H1 (cell line): ENCODE measurements around the gene SSR2.

Experiments
- EP300 ChIP-seq, 2 experiments: IDR thresholded peaks; 1 replicate in 1 of 2; 2 replicates in 1 of 2; pipeline ENCODE4 v1.6.1; 2011 to 2012; ENCODE audit warnings: low read depth in 2 of 2, low read length in 2 of 2, mild to moderate bottlenecking in 2 of 2, borderline replicate concordance in 1 of 2, inconsistent platforms in 1 of 2, moderate library complexity in 1 of 2
- JUN ChIP-seq: IDR thresholded peaks from 2 replicates; pipeline ENCODE4 v1.6.1; 2011; ENCODE audit warnings: low read depth, mild to moderate bottlenecking, improper control_type of control experiment, low read length
- JUND ChIP-seq: IDR thresholded peaks from 2 replicates; pipeline ENCODE4 v1.6.1; 2011; ENCODE audit warnings: mild to moderate bottlenecking, improper control_type of control experiment, low read length
- POLR2A ChIP-seq, 2 experiments: IDR thresholded peaks; 1 replicate in 1 of 2; 2 replicates in 1 of 2; pipeline ENCODE4 v1.6.1; 2011; ENCODE audit warnings: low read depth in 2 of 2, low read length in 2 of 2, mild to moderate bottlenecking in 2 of 2; ENCODE audit errors: control extremely low read depth in 1 of 2
- SRF ChIP-seq: IDR thresholded peaks from 2 replicates; pipeline ENCODE4 v1.6.1; 2011; ENCODE audit warnings: mild to moderate bottlenecking, low read depth, low read length, moderate library complexity
- TEAD4 ChIP-seq: IDR thresholded peaks from 2 replicates; pipeline ENCODE4 v1.6.1; 2012; ENCODE audit warnings: low read depth, low read length, inconsistent platforms, mixed read lengths
- TF ChIP-seq, protein P1 (sequence below), 3 experiments: IDR thresholded peaks; 1 replicate in 2 of 3; 2 replicates in 1 of 3; pipeline versions ENCODE4 v1.5.1 to v1.6.1; 2011; ENCODE audit warnings: low read length in 3 of 3, mild to moderate bottlenecking in 3 of 3, inconsistent platforms in 2 of 3, low read depth in 1 of 3, moderate library complexity in 1 of 3; ENCODE audit not compliant: insufficient read depth in 1 of 3; ENCODE audit errors: control extremely low read depth in 1 of 3

DNA sequence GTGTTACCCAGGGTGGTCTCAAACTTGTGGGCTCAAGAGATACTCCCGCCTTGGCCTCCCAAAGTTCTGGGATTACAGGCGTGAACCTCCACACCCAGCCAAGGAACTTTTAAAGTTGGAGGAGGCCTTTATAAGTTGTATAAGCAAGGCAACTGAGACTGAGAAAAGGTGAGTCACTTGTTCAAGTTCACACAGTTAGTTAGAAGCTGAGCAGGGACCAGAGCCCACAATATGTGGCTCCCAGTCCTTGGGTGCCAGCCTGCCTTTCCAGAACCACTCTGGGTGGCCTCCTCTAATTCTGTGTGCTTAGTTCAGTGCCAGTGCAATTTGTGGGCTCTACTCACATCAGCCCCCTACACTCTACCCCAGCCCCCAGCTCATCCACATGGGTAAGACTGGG lies 43.9 kb upstream of the SSR2 start:
- no peak for TF ChIP-seq EP300 (IDR thresholded peaks at IDR 0.05; ENCODE audit: borderline replicate concordance in 1 of 2, low read depth in 2 of 2, low read length in 2 of 2)
- TF ChIP-seq SRF, result no peak
- TF ChIP-seq JUN, result no peak
- no peak for TF ChIP-seq POLR2A (IDR thresholded peaks at IDR 0.05; ENCODE audit: control extremely low read depth in 1 of 2, low read depth in 2 of 2, low read length in 2 of 2)
- TF ChIP-seq, protein P1, sequence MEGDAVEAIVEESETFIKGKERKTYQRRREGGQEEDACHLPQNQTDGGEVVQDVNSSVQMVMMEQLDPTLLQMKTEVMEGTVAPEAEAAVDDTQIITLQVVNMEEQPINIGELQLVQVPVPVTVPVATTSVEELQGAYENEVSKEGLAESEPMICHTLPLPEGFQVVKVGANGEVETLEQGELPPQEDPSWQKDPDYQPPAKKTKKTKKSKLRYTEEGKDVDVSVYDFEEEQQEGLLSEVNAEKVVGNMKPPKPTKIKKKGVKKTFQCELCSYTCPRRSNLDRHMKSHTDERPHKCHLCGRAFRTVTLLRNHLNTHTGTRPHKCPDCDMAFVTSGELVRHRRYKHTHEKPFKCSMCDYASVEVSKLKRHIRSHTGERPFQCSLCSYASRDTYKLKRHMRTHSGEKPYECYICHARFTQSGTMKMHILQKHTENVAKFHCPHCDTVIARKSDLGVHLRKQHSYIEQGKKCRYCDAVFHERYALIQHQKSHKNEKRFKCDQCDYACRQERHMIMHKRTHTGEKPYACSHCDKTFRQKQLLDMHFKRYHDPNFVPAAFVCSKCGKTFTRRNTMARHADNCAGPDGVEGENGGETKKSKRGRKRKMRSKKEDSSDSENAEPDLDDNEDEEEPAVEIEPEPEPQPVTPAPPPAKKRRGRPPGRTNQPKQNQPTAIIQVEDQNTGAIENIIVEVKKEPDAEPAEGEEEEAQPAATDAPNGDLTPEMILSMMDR (IDR thresholded peaks at IDR 0.05; ENCODE audit: control extremely low read depth in 1 of 3, insufficient read depth in 1 of 3, low read depth in 1 of 3, low read length in 3 of 3), result no peak
- no peak for TF ChIP-seq TEAD4
- TF ChIP-seq JUND, result no peak
